ENCODE data around the gene PNPO.

The PNPO gene

GRCh38 chr17:47981462-47981861 lies 40.1 kb downstream of the PNPO start:
- no peak for TF ChIP-seq FOXP2 (optimal IDR thresholded peaks at IDR 0.05; ENCODE audit: borderline replicate concordance, extremely low read depth, extremely low read length, insufficient read depth)
- TF ChIP-seq POLR2AphosphoS5 (IDR thresholded peaks at IDR 0.05; ENCODE audit: low read depth, low read length), result no peak
- no peak for TF ChIP-seq REST (IDR thresholded peaks at IDR 0.05; ENCODE audit: insufficient read depth in 1 of 2, low read depth in 2 of 2, low read length in 2 of 2)
- TF ChIP-seq SIN3A (IDR thresholded peaks at IDR 0.05; ENCODE audit: borderline replicate concordance, insufficient read depth, low read length), result no peak
- TF ChIP-seq TAF1 (IDR thresholded peaks at IDR 0.05; ENCODE audit: borderline replicate concordance, insufficient read depth, low read length), result no peak

- no peak for TF ChIP-seq SIN3A (IDR thresholded peaks at IDR 0.05; ENCODE audit: borderline replicate concordance, insufficient read depth, low read length)
- TF ChIP-seq REST (IDR thresholded peaks at IDR 0.05; ENCODE audit: insufficient read depth in 1 of 2, low read depth in 2 of 2, low read length in 2 of 2), result no peak
- no peak for TF ChIP-seq POLR2AphosphoS5 (IDR thresholded peaks at IDR 0.05; ENCODE audit: low read depth, low read length)
- no peak for TF ChIP-seq TAF1 (IDR thresholded peaks at IDR 0.05; ENCODE audit: borderline replicate concordance, insufficient read depth, low read length)
- TF ChIP-seq FOXP2 (optimal IDR thresholded peaks at IDR 0.05; ENCODE audit: borderline replicate concordance, extremely low read depth, extremely low read length, insufficient read depth), result no peak
These were observed 40.8 kb downstream of the PNPO start for GRCh38 chr17:47982091-47982617.

DNA sequence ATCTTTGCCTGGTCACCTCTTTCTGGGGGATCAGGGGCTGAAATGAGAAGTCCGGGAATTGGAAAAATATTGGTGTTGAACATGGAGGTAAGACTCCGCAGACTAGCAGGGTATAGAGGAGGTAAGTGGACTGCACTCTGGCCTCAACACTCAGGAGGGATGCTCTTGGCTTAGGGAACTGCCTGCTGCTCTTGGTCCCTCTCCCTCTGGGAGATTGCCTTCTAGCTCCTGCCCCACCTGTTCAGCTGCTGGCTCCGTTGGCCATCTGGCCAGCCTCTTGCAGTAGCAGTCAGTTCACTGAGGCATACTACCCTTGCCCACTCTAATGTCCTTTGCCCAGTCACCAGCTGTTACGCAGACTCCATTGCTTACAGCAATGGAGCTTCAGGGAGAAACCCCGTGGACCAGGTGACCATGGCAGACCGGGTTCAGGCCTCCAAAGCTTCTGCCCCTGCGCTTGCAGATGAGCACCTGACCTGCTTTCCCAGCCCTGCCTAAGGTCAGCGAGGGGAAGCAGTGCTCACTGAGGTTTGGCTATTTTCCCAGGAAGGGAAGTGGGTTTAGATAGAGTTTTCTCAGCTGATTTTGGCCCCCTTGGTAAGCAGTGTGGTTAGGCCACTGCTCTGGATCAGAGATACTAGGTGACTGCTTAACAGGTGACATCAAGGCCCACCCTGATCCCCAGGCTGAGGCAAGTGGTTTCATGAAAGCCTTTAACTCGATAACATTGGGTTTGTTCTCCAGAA lies 41.4 kb downstream of the PNPO start:
- TF ChIP-seq FOXP2 (optimal IDR thresholded peaks at IDR 0.05; ENCODE audit: borderline replicate concordance, extremely low read depth, extremely low read length, insufficient read depth) (no peak), TAF1 (IDR thresholded peaks at IDR 0.05; ENCODE audit: borderline replicate concordance, insufficient read depth, low read length) (no peak), SIN3A (IDR thresholded peaks at IDR 0.05; ENCODE audit: borderline replicate concordance, insufficient read depth, low read length) (no peak), POLR2AphosphoS5 (IDR thresholded peaks at IDR 0.05; ENCODE audit: low read depth, low read length) (no peak), REST (IDR thresholded peaks at IDR 0.05; ENCODE audit: insufficient read depth in 1 of 2, low read depth in 2 of 2, low read length in 2 of 2) (no peak)

- TF ChIP-seq TAF1 (IDR thresholded peaks at IDR 0.05; ENCODE audit: borderline replicate concordance, insufficient read depth, low read length), result no peak
These were observed 42.3 kb downstream of the PNPO start for GRCh38 chr17:47983492-47984223.

DNA sequence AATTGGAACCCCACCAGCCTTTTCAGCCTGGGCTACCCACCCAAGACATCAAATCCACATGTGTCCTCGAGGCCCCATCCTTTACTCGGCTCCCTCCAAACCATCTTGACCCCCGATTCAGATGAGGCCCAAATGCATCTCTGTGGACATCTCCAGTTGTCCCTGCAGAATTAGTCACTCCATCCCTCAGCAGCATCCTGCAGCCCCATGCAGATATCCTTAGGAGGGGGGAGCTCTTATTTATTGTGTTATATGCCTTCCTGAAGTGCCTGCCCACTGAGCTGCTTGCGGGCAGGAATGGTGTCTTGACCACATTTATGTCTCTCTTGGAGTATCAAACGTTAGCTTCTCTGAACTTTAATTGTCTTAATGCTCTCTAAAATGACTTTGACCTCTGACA lies 45.1 kb downstream of the PNPO start:
- TF ChIP-seq TAF1 (IDR thresholded peaks at IDR 0.05; ENCODE audit: borderline replicate concordance, insufficient read depth, low read length) (no peak), FOXP2 (optimal IDR thresholded peaks at IDR 0.05; ENCODE audit: borderline replicate concordance, extremely low read depth, extremely low read length, insufficient read depth) (no peak), SIN3A (IDR thresholded peaks at IDR 0.05; ENCODE audit: borderline replicate concordance, insufficient read depth, low read length) (no peak), POLR2AphosphoS5 (IDR thresholded peaks at IDR 0.05; ENCODE audit: low read depth, low read length) (no peak), REST (IDR thresholded peaks at IDR 0.05; ENCODE audit: insufficient read depth in 1 of 2, low read depth in 2 of 2, low read length in 2 of 2) (no peak)
